Hepatocyte (in vitro differentiated cells): ENCODE results near the gene MRGPRX3. TPM values are rescaled to one million over a fixed set of nuclear protein-coding genes. Genes with fewer than 3 reads are reported as not detected.

Experiments used
- DNase-seq: peaks from one replicate; pipeline ENCODE4 v3.0.0-alpha.2; 2016; ENCODE audit warnings: low spot score
- H2AFZ ChIP-seq: fragments of 200-600 bp; sonication (generic); 2 replicates; pipeline ENCODE4 v1.6.0; 2016; ENCODE audit warnings: antibody characterized with exemption, mild to moderate bottlenecking
- H3K27ac ChIP-seq: fragments of 200-600 bp; sonication (generic); 2 replicates; pipeline ENCODE4 v1.5.1; 2016; ENCODE audit warnings: mild to moderate bottlenecking
- H3K27me3 ChIP-seq: fragments of 200-600 bp; sonication (generic); 2 replicates; pipeline ENCODE4 v1.6.1; 2016
- H3K36me3 ChIP-seq: fragments of 200-600 bp; sonication (generic); replicated peaks from 2 replicates; pipeline ENCODE4 v1.5.1; 2016; ENCODE audit warnings: low read depth; ENCODE audit not compliant: insufficient read depth
- H3K4me1 ChIP-seq: fragments of 200-600 bp; sonication (generic); 2 replicates; pipeline ENCODE4 v1.5.1; 2016; ENCODE audit warnings: mild to moderate bottlenecking, moderate library complexity; ENCODE audit not compliant: insufficient read depth
- H3K4me2 ChIP-seq: fragments of 200-600 bp; sonication (generic); 2 replicates; pipeline ENCODE4 v1.6.0; 2016
- H3K4me3 ChIP-seq: fragments of 200-600 bp; sonication (generic); 2 replicates; pipeline ENCODE4 v1.5.1; 2016; ENCODE audit warnings: mild to moderate bottlenecking
- H3K79me2 ChIP-seq: fragments of 200-600 bp; sonication (generic); 2 replicates; pipeline ENCODE4 v1.6.0; 2017; ENCODE audit warnings: mild to moderate bottlenecking
- H3K9me2 ChIP-seq: fragments of 200-600 bp; sonication (generic); replicated peaks from 2 replicates; pipeline ENCODE4 v1.6.0; 2017; ENCODE audit warnings: mild to moderate bottlenecking; ENCODE audit not compliant: insufficient read depth
- H3K9me3 ChIP-seq: fragments of 200-600 bp; sonication (generic); 2 replicates; pipeline ENCODE4 v1.5.1; 2016; ENCODE audit warnings: low read depth, mild to moderate bottlenecking
- H4K20me1 ChIP-seq: fragments of 200-600 bp; sonication (generic); 2 replicates; pipeline ENCODE4 v1.6.0; 2016; ENCODE audit warnings: mild to moderate bottlenecking; ENCODE audit not compliant: insufficient read depth, poor library complexity, severe bottlenecking
- CTCF ChIP-seq: fragments of 200-600 bp; sonication (generic); IDR thresholded peaks from 2 replicates; pipeline ENCODE4 v1.5.1; 2016; ENCODE audit warnings: antibody characterized with exemption, mild to moderate bottlenecking; ENCODE audit not compliant: poor library complexity
- EZH2 ChIP-seq: fragments of 200-600 bp; sonication (generic); IDR thresholded peaks from 2 replicates; pipeline ENCODE4 v1.6.1; 2016; ENCODE audit warnings: antibody characterized with exemption, mild to moderate bottlenecking, borderline replicate concordance
- EZH2phosphoT487 ChIP-seq: fragments of 200-600 bp; sonication (generic); IDR thresholded peaks from one replicate; pipeline ENCODE4 v1.6.1; 2018; ENCODE audit warnings: antibody characterized with exemption, mild to moderate bottlenecking, low read depth, moderate library complexity; ENCODE audit not compliant: unreplicated experiment, severe bottlenecking
- WGBS: methylation state at CpG from one replicate; pipeline ENCODE4 v1.1.6; 2016; ENCODE audit warnings: low lambda C conversion rate; ENCODE audit errors: missing lambda C conversion rate; 5-methylcytosine and 5-hydroxymethylcytosine counted together
- polyA plus RNA-seq: library from polyadenylated mRNA; unstranded; fragments of >200 nt; fragmentation: Nextera tagmentation; extraction: Ambion mirVana; gene quantifications from 2 replicates; pipeline ENCODE4 v1.2.1, GENCODE V29; 2016
- total RNA-seq: library from RNA; depleted of rRNA; stranded (reverse); fragments of >200 nt; gene quantifications from 2 replicates; pipeline ENCODE4 v1.2.3, GENCODE V29; 2014

MRGPRX3 gene
- total and polyA plus RNA-seq, 2 experiments from 2014 or later: not detected

GRCh38 chr11:18093959-18094358 is 38.4 kb upstream of the MRGPRX3 start:
- no peak overlapping the region for H2AFZ ChIP-seq
- no peaks in the 10 kb centered on the region for H3K27me3 ChIP-seq
- no peaks in the 10 kb centered on the region for H3K9me3 ChIP-seq
- TF ChIP-seq CTCF: no peak
- TF ChIP-seq EZH2phosphoT487: no peak
- TF ChIP-seq EZH2: no peak
- H4K20me1 ChIP-seq: no peaks in the 10 kb centered on the region
- peaks cover 15% of the 10 kb centered on the region for H3K4me1 ChIP-seq
- no peaks in the 10 kb centered on the region for H3K79me2 ChIP-seq
- H3K4me2 ChIP-seq: peak overlapping the region; percentile 29
- H3K36me3 ChIP-seq: no peaks in the 10 kb centered on the region
- peak; percentile 16 for DNase-seq
- H3K9me2 ChIP-seq: no peaks in the 10 kb centered on the region
- no peak overlapping the region for H3K4me3 ChIP-seq
- peak overlapping the region; percentile 10 for H3K27ac ChIP-seq

- Histone ChIP-seq H3K27ac (no peak overlapping the region), H3K27me3 (no peaks in the 10 kb centered on the region), H2AFZ (no peak overlapping the region), H3K79me2 (peaks cover 20% of the 10 kb centered on the region), H3K4me3 (no peak overlapping the region), H3K36me3 (no peaks in the 10 kb centered on the region), H4K20me1 (no peaks in the 10 kb centered on the region), H3K9me2 (no peaks in the 10 kb centered on the region), H3K4me1 (peaks cover 5% of the 10 kb centered on the region), H3K9me3 (no peaks in the 10 kb centered on the region), H3K4me2 (no peak overlapping the region)
- no peak for TF ChIP-seq EZH2
- no peak for DNase-seq
- 55% methylated on average over 6 of the region's 6 CpGs for WGBS
Observed at GRCh38 chr11:18100926-18101656, 31.3 kb upstream of the MRGPRX3 start.

GRCh38 chr11:18105086-18105801 is 27.1 kb upstream of the MRGPRX3 start:
- Histone ChIP-seq H3K4me2 (peak overlapping the region; percentile 82), H3K4me3 (peak overlapping the region; percentile 99), H3K27me3 (peaks cover 8% of the 10 kb centered on the region), H3K9me2 (no peaks in the 10 kb centered on the region), H2AFZ (peak overlapping the region; percentile 99), H4K20me1 (no peaks in the 10 kb centered on the region), H3K9me3 (no peaks in the 10 kb centered on the region), H3K36me3 (no peaks in the 10 kb centered on the region), H3K27ac (peak overlapping the region; percentile 6), H3K79me2 (peaks cover 20% of the 10 kb centered on the region), H3K4me1 (peaks cover 5% of the 10 kb centered on the region)
- TF ChIP-seq EZH2phosphoT487: no peak
- DNase-seq: no peak
- 26% methylated on average over 29 of the region's 29 CpGs for WGBS

GRCh38 chr11:18105802-18106574 is 26.4 kb upstream of the MRGPRX3 start, which contains the start of gene SAAL1:
Gene SAAL1, minus strand, starts transcription at chr11:18106082. Its CDS starts 41 bp downstream, at chr11:18106041.
- 8% methylated on average over 46 of the region's 48 CpGs for WGBS

More at GRCh38 chr11:18105802-18106574, 26.4 kb upstream of the MRGPRX3 start, which contains the start of gene SAAL1:
- Histone ChIP-seq H3K79me2 (peaks cover 20% of the 10 kb centered on the region), H3K9me2 (no peaks in the 10 kb centered on the region), H3K4me3 (peak within 1 kb of the TSS; percentile 99), H3K4me2 (peak within 1 kb of the TSS; percentile 82), H3K27me3 (peaks cover 12% of the 10 kb centered on the region), H4K20me1 (no peaks in the 10 kb centered on the region), H3K4me1 (peaks cover 5% of the 10 kb centered on the region), H3K9me3 (no peaks in the 10 kb centered on the region), H2AFZ (peak within 1 kb of the TSS; percentile 99), H3K27ac (peak within 1 kb of the TSS; percentile 6), H3K36me3 (no peaks in the 10 kb centered on the region)
- TF ChIP-seq EZH2phosphoT487: no peak
- peak; percentile 96 for TF ChIP-seq CTCF
- peak; percentile 93 for DNase-seq
